Cerebellar nuclear complex (tissue), 1 donor: Measurements from ENCODE around the gene NOC2L.

Experiments used
- DNase-seq, 2 experiments: peaks; one replicate each; lab custom pipeline; 2025; lab: John Stamatoyannopoulos, UW

NOC2L gene

GRCh38 chr1:942864-943533 lies 16.1 kb downstream of the NOC2L start:
- no peak for DNase-seq

- no peak for DNase-seq
Observed at GRCh38 chr1:942411-942821, 16.6 kb downstream of the NOC2L start.

GRCh38 chr1:941588-942383 lies 17.3 kb downstream of the NOC2L start:
- no peak for DNase-seq

- DNase-seq: no peak
Observed at GRCh38 chr1:941015-941587, 18.0 kb downstream of the NOC2L start.

GRCh38 chr1:940107-941014 lies 18.7 kb downstream of the NOC2L start:
- DNase-seq: no peak

GRCh38 chr1:939511-940106 lies 19.4 kb downstream of the NOC2L start:
- no peak for DNase-seq

GRCh38 chr1:938711-939489 lies 20.2 kb downstream of the NOC2L start:
- no peak for DNase-seq

GRCh38 chr1:938088-938683 lies 20.9 kb downstream of the NOC2L start:
- no peak for DNase-seq

GRCh38 chr1:937521-937920 lies 21.5 kb downstream of the NOC2L start:
- no peak for DNase-seq

- DNase-seq: no peak
Observed at GRCh38 chr1:936348-937264, 22.4 kb downstream of the NOC2L start.

GRCh38 chr1:935751-936231 lies 23.3 kb downstream of the NOC2L start:
- no peak for DNase-seq

GRCh38 chr1:934991-935750 lies 23.9 kb downstream of the NOC2L start:
- DNase-seq: no peak

GRCh38 chr1:933603-933940 lies 25.5 kb downstream of the NOC2L start:
- DNase-seq: no peak

GRCh38 chr1:932776-933602 lies 26.1 kb downstream of the NOC2L start:
- DNase-seq: no peak

- DNase-seq: no peak
Observed at GRCh38 chr1:932173-932510, 26.9 kb downstream of the NOC2L start.

GRCh38 chr1:931380-932172 lies 27.5 kb downstream of the NOC2L start:
- DNase-seq: no peak

GRCh38 chr1:930633-931138 lies 28.4 kb downstream of the NOC2L start:
- DNase-seq: no peak
